D341Med (cell line): ENCODE measurements around the gene TUT4.

Experiments
- DNase-seq: peaks from one replicate; pipeline ENCODE4 v3.0.0; 2012; ENCODE audit warnings: low spot score

TUT4 gene

GRCh38 chr1:52532247-52532646, 20.6 kb downstream of the TUT4 start:
- no peak for DNase-seq

- no peak for DNase-seq
These were observed 21.5 kb downstream of the TUT4 start for GRCh38 chr1:52531249-52531872.

GRCh38 chr1:52530563-52531144, 22.2 kb downstream of the TUT4 start:
- no peak for DNase-seq

GRCh38 chr1:52523376-52523775, 29.5 kb downstream of the TUT4 start:
- no peak for DNase-seq

- no peak for DNase-seq
These were observed 32.7 kb downstream of the TUT4 start for GRCh38 chr1:52520148-52520547.

GRCh38 chr1:52518962-52519361, 33.9 kb downstream of the TUT4 start:
- DNase-seq: no peak

- DNase-seq: no peak
These were observed 40.9 kb downstream of the TUT4 start for GRCh38 chr1:52511851-52512615.

- DNase-seq: no peak
These were observed 41.5 kb downstream of the TUT4 start for GRCh38 chr1:52511439-52511838.

- DNase-seq: no peak
These were observed 45.9 kb downstream of the TUT4 start for GRCh38 chr1:52506920-52507546.

GRCh38 chr1:52506349-52506748, 46.5 kb downstream of the TUT4 start:
- DNase-seq: no peak

GRCh38 chr1:52504720-52505119, 48.2 kb downstream of the TUT4 start:
- DNase-seq: no peak

GRCh38 chr1:52503706-52504105, 49.2 kb downstream of the TUT4 start:
- no peak for DNase-seq

GRCh38 chr1:52502789-52503188, 50.1 kb downstream of the TUT4 start:
- DNase-seq: no peak

GRCh38 chr1:52487632-52488031, 65.3 kb downstream of the TUT4 start:
- no peak for DNase-seq

- no peak for DNase-seq
These were observed 70.4 kb downstream of the TUT4 start for GRCh38 chr1:52482326-52483004.

GRCh38 chr1:52479076-52479475, 73.8 kb downstream of the TUT4 start:
- no peak for DNase-seq

GRCh38 chr1:52477876-52478275, 75.0 kb downstream of the TUT4 start:
- no peak for DNase-seq

GRCh38 chr1:52476943-52477342, 75.9 kb downstream of the TUT4 start:
- DNase-seq: no peak

GRCh38 chr1:52474807-52475206, 78.1 kb downstream of the TUT4 start:
- no peak for DNase-seq

GRCh38 chr1:52473039-52473438, 79.9 kb downstream of the TUT4 start:
- DNase-seq: no peak

- no peak for DNase-seq
These were observed 80.5 kb downstream of the TUT4 start for GRCh38 chr1:52472384-52472783.

GRCh38 chr1:52469108-52469507, 83.8 kb downstream of the TUT4 start:
- DNase-seq: no peak
